Keratinocyte (primary cell): ENCODE data around the gene ZNHIT3. TPM values are rescaled to one million over a fixed set of nuclear protein-coding genes. Genes with fewer than 3 reads are reported as not detected.

Experiments used
- DNase-seq: peaks from one replicate; pipeline ENCODE4 v3.0.0-alpha.2; 2011; ENCODE audit warnings: low read depth, missing footprints, low spot score
- FAIRE-seq: peaks from 2 replicates; lab custom pipeline; 2011; peaks lifted over from hg19 to GRCh38; lab: Jason Lieb, UNC
- H2AFZ ChIP-seq: 2 replicates; pipeline ENCODE4 v1.6.0; 2012; ENCODE audit warnings: low read length, control low read depth, inconsistent platforms; ENCODE audit not compliant: control insufficient read depth
- H3K27ac ChIP-seq: 2 replicates; pipeline ENCODE4 v1.5.1; 2011; ENCODE audit warnings: low read length; ENCODE audit not compliant: control insufficient read depth, insufficient read depth
- H3K27me3 ChIP-seq: 3 replicates; pipeline ENCODE4 v1.6.0; 2011; ENCODE audit warnings: low read length; ENCODE audit not compliant: control insufficient read depth, insufficient read depth; ENCODE audit errors: extremely low read depth
- H3K36me3 ChIP-seq, 2 experiments: 2 replicates in 1 of 2; 3 replicates in 1 of 2; pipeline ENCODE4 v1.5.1; 2011; ENCODE audit warnings: low read length in 2 of 2, mild to moderate bottlenecking in 1 of 2; ENCODE audit not compliant: control insufficient read depth in 2 of 2, insufficient read depth in 2 of 2; ENCODE audit errors: extremely low read depth in 1 of 2
- H3K4me1 ChIP-seq: 3 replicates; pipeline ENCODE4 v1.5.1; 2011; ENCODE audit warnings: low read length; ENCODE audit not compliant: control insufficient read depth, insufficient read depth; ENCODE audit errors: extremely low read depth
- H3K4me2 ChIP-seq: 3 replicates; pipeline ENCODE4 v1.6.0; 2011; ENCODE audit warnings: low read depth, low read length; ENCODE audit not compliant: control insufficient read depth, insufficient read depth; ENCODE audit errors: extremely low read depth
- H3K4me3 ChIP-seq, 3 experiments: fragments of 200-600 bp in 1 of 3; sonication (generic) in 1 of 3; 2 replicates in 2 of 3; 3 replicates in 1 of 3; pipeline ENCODE4 v1.5.1; 2011 to 2016; ENCODE audit warnings: low read length in 3 of 3, mild to moderate bottlenecking in 3 of 3, control low read depth in 2 of 3, inconsistent platforms in 1 of 3, low read depth in 1 of 3, mixed read lengths in 1 of 3, mixed run types in 1 of 3, moderate library complexity in 1 of 3; ENCODE audit not compliant: control insufficient read depth in 2 of 3, insufficient read depth in 2 of 3; ENCODE audit errors: extremely low read depth in 1 of 3
- H3K79me2 ChIP-seq: 2 replicates; pipeline ENCODE4 v1.6.0; 2012; ENCODE audit warnings: low read length; ENCODE audit not compliant: control insufficient read depth, insufficient read depth
- H3K9ac ChIP-seq: 3 replicates; pipeline ENCODE4 v1.6.0; 2011; ENCODE audit warnings: low read length; ENCODE audit not compliant: control insufficient read depth, insufficient read depth; ENCODE audit errors: extremely low read depth
- H3K9me1 ChIP-seq: 3 replicates; pipeline ENCODE4 v1.6.0; 2011; ENCODE audit warnings: low read length; ENCODE audit not compliant: control insufficient read depth, insufficient read depth; ENCODE audit errors: extremely low read depth
- H3K9me3 ChIP-seq: 2 replicates; pipeline ENCODE4 v1.5.1; 2012; ENCODE audit warnings: low read depth, low read length; ENCODE audit not compliant: control insufficient read depth
- H4K20me1 ChIP-seq: 3 replicates; pipeline ENCODE4 v1.6.0; 2011; ENCODE audit warnings: low read length; ENCODE audit not compliant: control insufficient read depth, insufficient read depth; ENCODE audit errors: extremely low read depth
- CTCF ChIP-seq, 3 experiments: IDR thresholded peaks in 1 of 3; conservative IDR thresholded peaks in 1 of 3; optimal IDR thresholded peaks in 1 of 3; 2 replicates in 2 of 3; 3 replicates in 1 of 3; pipeline versions ENCODE3 to v1.5.1; 2011; ENCODE audit warnings: low read length in 3 of 3, mild to moderate bottlenecking in 3 of 3, moderate library complexity in 2 of 3, control low read depth in 1 of 3, inconsistent platforms in 1 of 3; ENCODE audit not compliant: insufficient read depth in 2 of 3; ENCODE audit errors: extremely low read depth in 1 of 3
- EZH2 ChIP-seq: IDR thresholded peaks from one replicate; pipeline ENCODE4 v1.6.1; 2012; ENCODE audit warnings: inconsistent platforms, mild to moderate bottlenecking, low read length, moderate library complexity
- dilution Hi-C: fragments of 300-500 bp; cut with MboI; formaldehyde crosslinking; loops from one replicate; pipeline ENCODE4 v1.7.0; 2020; ENCODE audit warnings: low sequenced_read_pairs; ENCODE audit not compliant: extremely low pct_ligation_motif_present
- polyA plus RNA-seq, 5 experiments: library from polyadenylated mRNA; depleted of rRNA in 3 of 5; stranded (reverse) in 3 of 5; stranded (forward) in 1 of 5; unstranded in 1 of 5; fragments of >200 nt; gene quantifications; 1 replicate in 1 of 5; 2 replicates in 3 of 5; 3 replicates in 1 of 5; pipeline versions ENCODE4 v1.2.1 to v1.2.3, GENCODE V29; 2011 to 2012; ENCODE audit warnings: missing spikeins in 2 of 5, low read depth in 1 of 5, low replicate concordance in 1 of 5

Gene ZNHIT3
- polyA plus RNA-seq, 1 donor (not counting 4 experiments of a cell fraction or from before 2014, with no cell fraction given): 72.4 TPM

GRCh38 chr17:36514856-36515255 is 28.4 kb downstream of the ZNHIT3 start:
- Histone ChIP-seq H3K4me1 (no peaks in the 10 kb centered on the region), H3K9me3 (no peaks in the 10 kb centered on the region), H3K4me2 (no peak overlapping the region), H3K27ac (no peak overlapping the region), H3K27me3 (no peaks in the 10 kb centered on the region), H3K36me3 (peaks cover 31 to 54% of the 10 kb centered on the region in 2 experiments), H3K9ac (no peak overlapping the region), H3K79me2 (no peaks in the 10 kb centered on the region), H2AFZ (no peak overlapping the region), H4K20me1 (no peaks in the 10 kb centered on the region), H3K9me1 (no peaks in the 10 kb centered on the region), H3K4me3 (no peak overlapping the region)
- TF ChIP-seq EZH2: no peak
- no peak for TF ChIP-seq CTCF (optimal IDR thresholded peaks at IDR 0.05 in 1 of 3, IDR thresholded peaks at IDR 0.05 in 1 of 3, conservative IDR thresholded peaks at IDR 0.05 in 1 of 3; ENCODE audit: extremely low read depth in 1 of 3, insufficient read depth in 2 of 3, low read length in 3 of 3)
- DNase-seq (no peak), FAIRE-seq (no peak)
- dilution Hi-C loops: no loop called here

- Histone ChIP-seq H4K20me1 (no peaks in the 10 kb centered on the region), H3K4me1 (no peaks in the 10 kb centered on the region), H3K36me3 (peaks cover 28 to 45% of the 10 kb centered on the region in 2 experiments), H3K4me3 (no peak overlapping the region), H3K79me2 (no peaks in the 10 kb centered on the region), H3K27ac (no peak overlapping the region), H3K9ac (no peak overlapping the region), H3K27me3 (no peaks in the 10 kb centered on the region), H3K4me2 (no peak overlapping the region), H2AFZ (no peak overlapping the region), H3K9me3 (no peaks in the 10 kb centered on the region), H3K9me1 (no peaks in the 10 kb centered on the region)
- FAIRE-seq (no peak), DNase-seq (no peak)
- TF ChIP-seq EZH2: no peak
- no peak for TF ChIP-seq CTCF (optimal IDR thresholded peaks at IDR 0.05 in 1 of 3, IDR thresholded peaks at IDR 0.05 in 1 of 3, conservative IDR thresholded peaks at IDR 0.05 in 1 of 3; ENCODE audit: extremely low read depth in 1 of 3, insufficient read depth in 2 of 3, low read length in 3 of 3)
- dilution Hi-C loops: no loop called here
Measured at GRCh38 chr17:36515837-36516236, 29.4 kb downstream of the ZNHIT3 start.
